ENCODE measurements around the gene PDLIM3.

The PDLIM3 gene

GRCh38 chr4:185457136-185457535, 78.2 kb downstream of the PDLIM3 start:
- no peak overlapping the region for H2AFZ ChIP-seq (ENCODE audit: low read depth, low read length)
- H2BK120ac ChIP-seq (ENCODE audit: low read depth, low read length): no peak overlapping the region
- peaks cover 0 to 11% of the 10 kb centered on the region in 2 experiments for H3K36me3 ChIP-seq (ENCODE audit: control insufficient read depth in 1 of 2, insufficient read depth in 2 of 2, low read depth in 1 of 2, low read length in 2 of 2)
- H3K4me3 ChIP-seq (ENCODE audit: insufficient read depth in 1 of 2, low read depth in 1 of 2, low read length in 2 of 2): no peak overlapping the region
- no peak overlapping the region for H4K91ac ChIP-seq (ENCODE audit: low read length)
- no peak overlapping the region for H2AK5ac ChIP-seq (ENCODE audit: low read length, severe bottlenecking)
- no peak overlapping the region for H3K18ac ChIP-seq (ENCODE audit: low read depth in 1 of 2, low read length in 2 of 2)
- H3K79me1 ChIP-seq (replicated peaks; ENCODE audit: low read length, poor library complexity, severe bottlenecking): no peaks in the 10 kb centered on the region
- 43% methylated on average over 3 of the region's 3 CpGs for WGBS
- H3K4me1 ChIP-seq (ENCODE audit: control insufficient read depth, insufficient read depth, low read depth, low read length): no peaks in the 10 kb centered on the region
- no peak overlapping the region for H3K23ac ChIP-seq (ENCODE audit: low read length in 2 of 2)
- no peak overlapping the region for H3K27ac ChIP-seq (ENCODE audit: low read length, poor library complexity, severe bottlenecking)
- H3K14ac ChIP-seq (ENCODE audit: low read length in 2 of 2): no peak overlapping the region
- H3K4ac ChIP-seq (ENCODE audit: low read depth in 1 of 2, low read length in 2 of 2): no peak overlapping the region
- no peak overlapping the region for H2BK12ac ChIP-seq (ENCODE audit: low read length in 2 of 2)
- H3K4me2 ChIP-seq (ENCODE audit: low read length, poor library complexity, severe bottlenecking): no peak overlapping the region
- H3K9me3 ChIP-seq (ENCODE audit: control insufficient read depth, low read length): no peaks in the 10 kb centered on the region
- H2BK5ac ChIP-seq (ENCODE audit: low read depth, low read length, poor library complexity, severe bottlenecking): no peak overlapping the region
- no peak overlapping the region for H4K8ac ChIP-seq (ENCODE audit: low read length)
- DNase-seq: no peak
- H2BK15ac ChIP-seq (ENCODE audit: low read depth, poor library complexity, severe bottlenecking): no peak overlapping the region
- H3K9ac ChIP-seq (ENCODE audit: low read length): no peak overlapping the region
- peaks cover 0 to 3% of the 10 kb centered on the region in 2 experiments for H3K27me3 ChIP-seq (ENCODE audit: control insufficient read depth in 1 of 2, insufficient read depth in 1 of 2, low read length in 2 of 2)

DNA sequence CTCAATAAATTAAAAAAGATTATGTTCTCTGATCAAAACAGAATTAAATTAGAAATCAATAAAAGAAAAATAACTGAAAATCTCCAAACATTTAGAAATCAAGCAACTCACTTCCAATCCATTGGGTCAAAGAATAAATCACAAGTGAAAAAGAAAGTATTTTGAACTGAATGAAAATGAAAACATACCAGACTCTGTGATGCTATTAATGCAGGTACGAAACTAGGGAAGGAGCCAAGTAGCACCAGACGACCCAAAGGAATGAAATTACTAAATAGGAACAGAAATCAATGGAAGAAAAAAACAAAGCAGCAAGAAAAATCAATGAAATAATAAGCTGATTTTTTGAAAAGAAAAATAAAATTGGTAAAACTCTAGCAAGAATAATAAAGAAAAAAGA, 79.2 kb downstream of the PDLIM3 start:
- no peak for DNase-seq
- no peak overlapping the region for H3K4me3 ChIP-seq (ENCODE audit: insufficient read depth in 1 of 2, low read depth in 1 of 2, low read length in 2 of 2)
- no peak overlapping the region for H4K91ac ChIP-seq (ENCODE audit: low read length)
- no peak overlapping the region for H3K27ac ChIP-seq (ENCODE audit: low read length, poor library complexity, severe bottlenecking)
- H3K4me2 ChIP-seq (ENCODE audit: low read length, poor library complexity, severe bottlenecking): no peak overlapping the region
- no peaks in the 10 kb centered on the region for H3K27me3 ChIP-seq (ENCODE audit: control insufficient read depth in 1 of 2, insufficient read depth in 1 of 2, low read length in 2 of 2)
- no peak overlapping the region for H2BK15ac ChIP-seq (ENCODE audit: low read depth, poor library complexity, severe bottlenecking)
- H3K9ac ChIP-seq (ENCODE audit: low read length): no peak overlapping the region
- no peaks in the 10 kb centered on the region for H3K4me1 ChIP-seq (ENCODE audit: control insufficient read depth, insufficient read depth, low read depth, low read length)
- no peak overlapping the region for H2BK120ac ChIP-seq (ENCODE audit: low read depth, low read length)
- no peak overlapping the region for H3K14ac ChIP-seq (ENCODE audit: low read length in 2 of 2)
- H4K8ac ChIP-seq (ENCODE audit: low read length): no peak overlapping the region
- H3K9me3 ChIP-seq (ENCODE audit: control insufficient read depth, low read length): no peaks in the 10 kb centered on the region
- no peak overlapping the region for H3K18ac ChIP-seq (ENCODE audit: low read depth in 1 of 2, low read length in 2 of 2)
- no peak overlapping the region for H2AK5ac ChIP-seq (ENCODE audit: low read length, severe bottlenecking)
- no peak overlapping the region for H2BK5ac ChIP-seq (ENCODE audit: low read depth, low read length, poor library complexity, severe bottlenecking)
- no peaks in the 10 kb centered on the region for H3K79me1 ChIP-seq (replicated peaks; ENCODE audit: low read length, poor library complexity, severe bottlenecking)
- H3K4ac ChIP-seq (ENCODE audit: low read depth in 1 of 2, low read length in 2 of 2): no peak overlapping the region
- H2BK12ac ChIP-seq (ENCODE audit: low read length in 2 of 2): no peak overlapping the region
- H3K23ac ChIP-seq (ENCODE audit: low read length in 2 of 2): no peak overlapping the region
- no peak overlapping the region for H2AFZ ChIP-seq (ENCODE audit: low read depth, low read length)
- peaks cover 0 to 11% of the 10 kb centered on the region in 2 experiments for H3K36me3 ChIP-seq (ENCODE audit: control insufficient read depth in 1 of 2, insufficient read depth in 2 of 2, low read depth in 1 of 2, low read length in 2 of 2)
- 100% methylated on average over 1 of the region's 2 CpGs for WGBS

All from mesenchymal stem cell (in vitro differentiated cells and primary cell).